Heart left ventricle (tissue), 16 donors: ENCODE results near the gene GALNT9. TPM values are rescaled to one million over a fixed set of nuclear protein-coding genes. Genes with fewer than 3 reads are reported as not detected.

ENCODE experiments used
- ATAC-seq, 4 donors: fragments of 200-7000 bp; cut with Tn5 transposase; one replicate each; pipeline ENCODE4 v1.9.1; 2020 to 2022; ENCODE audit warnings: moderate library complexity in 4 of 4, mild to moderate bottlenecking in 3 of 4, moderate number of reproducible peaks in 1 of 4
- DNase-seq, 5 donors: peaks; one replicate each; pipeline ENCODE4 v3.0.0-alpha.2; 2020
- H3K27ac ChIP-seq, 12 donors: fragments of 200-600 bp; sonication (generic) in 4 of 12; one replicate each; pipeline versions ENCODE4 v1.5.0 to v1.8.0; 2016 to 2022; ENCODE audit warnings: mild to moderate bottlenecking in 2 of 12
- H3K27me3 ChIP-seq, 9 donors: fragments of 200-600 bp; sonication (generic) in 2 of 9; one replicate each; pipeline versions ENCODE4 v1.5.1 to v1.8.0; 2016 to 2022; ENCODE audit warnings: mild to moderate bottlenecking in 3 of 9
- H3K36me3 ChIP-seq, 9 donors: fragments of 200-600 bp; sonication (generic) in 2 of 9; one replicate each; pipeline versions ENCODE4 v1.5.0 to v1.8.0; 2018 to 2022; ENCODE audit warnings: mild to moderate bottlenecking in 2 of 9
- H3K4me1 ChIP-seq, 12 donors: fragments of 200-600 bp; sonication (generic) in 4 of 12; one replicate each; pipeline versions ENCODE4 v1.5.0 to v1.8.0; 2016 to 2022; ENCODE audit warnings: mild to moderate bottlenecking in 3 of 12
- H3K4me3 ChIP-seq, 12 donors: fragments of 200-600 bp; sonication (generic) in 4 of 12; one replicate each; pipeline versions ENCODE4 v1.5.0 to v1.8.0; 2017 to 2022; ENCODE audit warnings: mild to moderate bottlenecking in 9 of 12, moderate library complexity in 4 of 12
- H3K9me3 ChIP-seq, 12 donors: fragments of 200-600 bp; sonication (generic) in 4 of 12; one replicate each; pipeline versions ENCODE4 v1.5.0 to v1.8.0; 2016 to 2022; ENCODE audit warnings: mild to moderate bottlenecking in 1 of 12
- CTCF ChIP-seq, 12 donors: fragments of 200-600 bp; sonication (generic) in 4 of 12; IDR thresholded peaks; one replicate each; pipeline versions ENCODE4 v1.5.0 to v1.8.0; 2018 to 2022; ENCODE audit warnings: antibody characterized with exemption in 12 of 12, mild to moderate bottlenecking in 5 of 12
- POLR2A ChIP-seq, 2 donors: fragments of 450-650 bp; IDR thresholded peaks; one replicate each; pipeline ENCODE4 v1.6.1; 2017; ENCODE audit warnings: antibody characterized with exemption in 2 of 2, mild to moderate bottlenecking in 2 of 2, moderate library complexity in 2 of 2
- WGBS, 4 donors: extraction: QIAGEN DNeasy Blood & Tissue Kit in 2 of 4; methylation state at CpG; one replicate each; pipeline versions ENCODE4 v1.1.5 to v1.1.7; 2013 to 2018; 5-methylcytosine and 5-hydroxymethylcytosine counted together
- intact Hi-C, 10 donors: fragments of 100-400 bp; cut with DNase I; formaldehyde crosslinking; loops; one replicate each; pipeline versions ENCODE4 v1.11.1 to v1.14.2; 2022
- polyA plus RNA-seq, 2 donors: library from polyadenylated mRNA; stranded (reverse); fragments of 200-250 nt; gene quantifications; one replicate each; pipeline ENCODE4 v1.2.3, GENCODE V29; 2013
- total RNA-seq, 9 donors: library from RNA; depleted of rRNA in 2 of 9; stranded (reverse); fragments of >200 nt in 2 of 9; fragmentation: NEBNext Ultra II Directional in 3 of 9; extraction: Animal tissue kit (Norgen Biotek cat#: 25700) in 3 of 9; gene quantifications; one replicate each; pipeline versions ENCODE4 v1.1.0 to v1.2.4, GENCODE V29; 2016 to 2023
- donor health status: ischemic (EF 13 %, LVEDD 7.1; RV severe dilation, severe dysfunction).
- donor health status: healthy with polysubstance abuse.
- donor health status: DM: no; HTN: yes; CAD: no.
- donor health status: DM: no; HTN: no; CAD: no.
- donor health status: ischemic (EF 25% LVEDD 6.9; RV normal size, moderate dysfunction).
- donor health status: ischemic (EF 25% LVEDD 5.7; RV mildly dilated, moderate dysfunction).
- donor health status: healthy.
- donor health status: DM: yes; HTN: yes; CAD: no.
- donor health status: ischemic (EF 35%, LVEDD 5.7; RV mildly dilated, moderate dysfunction).
- donor health status: nonischemic (EF 11% LVEDD 7.7; RV severe dilation, severe dysfunction).
- donor health status: DM: yes; HTN: yes; CAD: no.
- donor health status: PGD.
- donor health status: ischemic (EF 29% LVEDD 5.4; RV normal size, mild dysfunction).
- donor health status: nonischemic (EF 23%, LVEDD 6.1; RV moderate dilation, normal function).

The GALNT9 gene
- total and polyA plus RNA-seq, 11 donors: 10.3 TPM; not detected in 10

DNA sequence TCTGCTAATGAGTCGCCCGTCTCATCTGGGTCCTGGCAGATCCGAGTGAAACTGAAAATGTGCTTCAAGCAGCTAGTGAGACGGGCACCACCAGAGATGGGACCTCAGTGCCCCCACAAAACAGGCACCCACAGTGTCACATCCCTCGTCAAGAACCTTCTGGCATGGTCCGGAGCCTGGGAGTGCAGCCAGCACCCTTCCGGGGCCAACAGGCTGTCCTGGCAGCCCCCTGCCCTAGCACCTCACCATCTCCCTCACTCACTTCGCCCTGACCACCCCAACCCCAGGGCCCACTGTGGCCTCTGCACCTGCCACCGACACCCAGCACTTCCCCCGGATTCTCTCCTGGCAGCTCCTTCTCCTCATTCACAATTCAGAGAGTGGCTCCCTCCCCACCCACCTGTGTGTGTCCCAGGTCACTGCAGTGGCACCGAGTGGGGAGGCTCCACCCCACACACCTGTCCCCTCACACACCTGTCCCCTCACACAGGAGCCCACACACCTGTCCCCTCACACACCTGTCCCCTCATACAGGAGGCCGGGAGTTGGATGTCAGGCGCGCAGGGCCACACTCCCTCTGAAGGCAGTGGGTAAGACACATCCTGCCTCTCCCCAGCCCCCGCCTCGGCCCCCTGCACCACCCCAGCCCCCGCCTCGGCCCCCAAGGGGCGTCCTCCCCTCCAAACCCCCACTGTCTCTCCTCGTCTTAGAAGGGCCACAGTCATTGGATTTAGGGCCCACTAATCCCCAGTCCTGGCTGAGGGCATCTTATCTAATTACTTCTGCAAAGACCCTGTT lies 7.9 kb downstream of the GALNT9 start:
- H3K36me3 ChIP-seq: no peaks in the 10 kb centered on the region
- no peaks in the 10 kb centered on the region for H3K9me3 ChIP-seq
- ATAC-seq: no peak
- H3K27me3 ChIP-seq: peaks cover 7 to 87% (median 19%) of the 10 kb centered on the region in 9 donors
- DNase-seq: peak in 1 of 5 donors; percentile 38
- no peak overlapping the region for H3K27ac ChIP-seq
- no peak overlapping the region for H3K4me3 ChIP-seq
- WGBS, 4 donors: 77 to 80% (median 80%) methylated on average over 16 to 20 of the region's 20 CpGs
- intact Hi-C loops: no loop called here
- H3K4me1 ChIP-seq: no peaks in the 10 kb centered on the region
- TF ChIP-seq CTCF (IDR thresholded peaks at IDR 0.05) (no peak), POLR2A (IDR thresholded peaks at IDR 0.05) (no peak)

DNA sequence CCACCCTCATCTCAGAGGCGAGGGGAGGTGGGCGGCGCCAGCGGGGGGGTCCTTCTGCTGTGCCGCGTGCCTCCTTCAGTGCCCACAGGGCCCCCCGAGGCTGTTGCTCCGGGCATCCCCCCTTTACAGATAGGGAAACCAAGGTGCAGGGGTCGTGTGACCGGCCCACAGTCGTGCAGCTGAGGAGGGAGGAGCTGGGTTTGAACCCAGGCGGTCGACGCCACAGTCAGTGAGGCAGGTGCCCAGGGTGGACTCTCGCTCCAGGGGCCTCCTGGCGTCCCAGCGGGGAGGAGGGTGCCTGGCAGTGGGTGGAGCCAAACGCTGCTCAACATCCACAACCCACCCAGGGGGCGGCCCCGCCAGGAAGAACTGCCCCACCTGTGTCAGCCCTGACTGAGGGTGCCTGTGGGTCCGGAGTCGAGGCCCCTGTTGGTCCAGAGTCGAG lies 8.6 kb downstream of the GALNT9 start:
- no peak for ATAC-seq
- Histone ChIP-seq H3K36me3 (no peaks in the 10 kb centered on the region), H3K27me3 (peaks cover 7 to 87% (median 18%) of the 10 kb centered on the region in 9 donors), H3K4me3 (no peak overlapping the region), H3K4me1 (no peaks in the 10 kb centered on the region), H3K27ac (no peak overlapping the region), H3K9me3 (no peaks in the 10 kb centered on the region)
- peak in 1 of 5 donors; percentile 45 for DNase-seq
- intact Hi-C loops: no loop called here
- WGBS, 4 donors: 76 to 83% (median 79%) methylated on average over 9 to 23 of the region's 23 CpGs
- TF ChIP-seq POLR2A (IDR thresholded peaks at IDR 0.05): no peak
- TF ChIP-seq CTCF (IDR thresholded peaks at IDR 0.05): no peak

GRCh38 chr12:132319991-132320570 lies 9.3 kb downstream of the GALNT9 start:
- DNase-seq (peak in 1 of 5 donors; percentile 36), ATAC-seq (no peak)
- no peak overlapping the region for H3K4me3 ChIP-seq
- peaks cover 3 to 86% (median 16%) of the 10 kb centered on the region in 9 donors for H3K27me3 ChIP-seq
- TF ChIP-seq CTCF (IDR thresholded peaks at IDR 0.05) (no peak), POLR2A (IDR thresholded peaks at IDR 0.05) (no peak)
- no peaks in the 10 kb centered on the region for H3K4me1 ChIP-seq
- H3K36me3 ChIP-seq: no peaks in the 10 kb centered on the region
- no peak overlapping the region for H3K27ac ChIP-seq
- intact Hi-C loops: no loop called here
- no peaks in the 10 kb centered on the region for H3K9me3 ChIP-seq
- 82 to 84% (median 83%) methylated on average over 29 of the region's 29 CpGs for whole genome bisulfite sequencing, 4 donors

GRCh38 chr12:132319359-132319950 lies 9.9 kb downstream of the GALNT9 start:
- H3K36me3 ChIP-seq: no peaks in the 10 kb centered on the region
- intact Hi-C loops: no loop called here
- H3K9me3 ChIP-seq: no peaks in the 10 kb centered on the region
- no peaks in the 10 kb centered on the region for H3K4me1 ChIP-seq
- WGBS, 4 donors: 56 to 69% (median 64%) methylated on average over 26 to 30 of the region's 30 CpGs
- no peak for TF ChIP-seq POLR2A (IDR thresholded peaks at IDR 0.05)
- DNase-seq (peak in 1 of 5 donors; percentile 48), ATAC-seq (no peak)
- H3K4me3 ChIP-seq: no peak overlapping the region
- no peak overlapping the region for H3K27ac ChIP-seq
- H3K27me3 ChIP-seq: peaks cover 3 to 80% (median 10%) of the 10 kb centered on the region in 9 donors
